Fibroblast of lung (primary cell): ENCODE data around the gene GABRG3.

ENCODE experiments used
- EZH2 ChIP-seq: IDR thresholded peaks from 2 replicates; pipeline ENCODE4 v1.5.1; 2012; ENCODE audit warnings: low read length, control low read depth, mild to moderate bottlenecking; ENCODE audit errors: missing control alignments
- TF ChIP-seq, protein P1 (sequence below), 2 donors: IDR thresholded peaks in 1 of 2; conservative IDR thresholded peaks in 1 of 2; 1 replicate in 1 of 2; 2 replicates in 1 of 2; pipeline ENCODE4 v1.5.1; 2011 to 2012; ENCODE audit warnings: low read length in 2 of 2, control low read depth in 1 of 2, inconsistent platforms in 1 of 2, low read depth in 1 of 2, mild to moderate bottlenecking in 1 of 2

DNA sequence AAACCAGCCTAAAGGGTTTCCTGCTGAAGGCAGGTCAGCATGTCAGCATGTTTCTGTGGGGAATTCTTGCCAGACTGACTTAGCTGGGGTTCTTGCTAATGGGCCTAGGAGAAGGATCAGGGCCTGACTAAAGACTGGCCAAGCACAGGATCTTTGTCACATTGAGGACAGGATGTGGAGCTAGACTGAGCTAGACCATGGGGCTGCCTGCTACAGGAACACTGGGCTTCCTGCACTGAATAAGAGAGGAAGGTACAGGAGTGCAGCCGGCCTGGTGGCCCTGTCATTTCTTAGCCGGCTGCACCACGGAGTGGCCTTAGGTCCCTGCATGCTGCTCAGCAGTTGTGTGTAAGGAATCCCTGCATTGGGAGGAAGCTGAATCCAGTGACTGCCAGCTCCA is 68.2 kb downstream of the GABRG3 start:
- TF ChIP-seq, protein P1, sequence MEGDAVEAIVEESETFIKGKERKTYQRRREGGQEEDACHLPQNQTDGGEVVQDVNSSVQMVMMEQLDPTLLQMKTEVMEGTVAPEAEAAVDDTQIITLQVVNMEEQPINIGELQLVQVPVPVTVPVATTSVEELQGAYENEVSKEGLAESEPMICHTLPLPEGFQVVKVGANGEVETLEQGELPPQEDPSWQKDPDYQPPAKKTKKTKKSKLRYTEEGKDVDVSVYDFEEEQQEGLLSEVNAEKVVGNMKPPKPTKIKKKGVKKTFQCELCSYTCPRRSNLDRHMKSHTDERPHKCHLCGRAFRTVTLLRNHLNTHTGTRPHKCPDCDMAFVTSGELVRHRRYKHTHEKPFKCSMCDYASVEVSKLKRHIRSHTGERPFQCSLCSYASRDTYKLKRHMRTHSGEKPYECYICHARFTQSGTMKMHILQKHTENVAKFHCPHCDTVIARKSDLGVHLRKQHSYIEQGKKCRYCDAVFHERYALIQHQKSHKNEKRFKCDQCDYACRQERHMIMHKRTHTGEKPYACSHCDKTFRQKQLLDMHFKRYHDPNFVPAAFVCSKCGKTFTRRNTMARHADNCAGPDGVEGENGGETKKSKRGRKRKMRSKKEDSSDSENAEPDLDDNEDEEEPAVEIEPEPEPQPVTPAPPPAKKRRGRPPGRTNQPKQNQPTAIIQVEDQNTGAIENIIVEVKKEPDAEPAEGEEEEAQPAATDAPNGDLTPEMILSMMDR (conservative IDR thresholded peaks at IDR 0.05 in 1 of 2, IDR thresholded peaks at IDR 0.05 in 1 of 2; ENCODE audit: low read depth in 1 of 2, low read length in 2 of 2), result no peak
- no peak for TF ChIP-seq EZH2
